NCI-H1105 (cell line): ENCODE measurements around the gene FASTKD3.

Experiments used
- DNase-seq: peaks from one replicate; lab custom pipeline; 2025; lab: John Stamatoyannopoulos, UW

The FASTKD3 gene

GRCh38 chr5:7878381-7878873 is 9.6 kb upstream of the FASTKD3 start:
- no peak for DNase-seq

- no peak for DNase-seq
These were observed 9.0 kb upstream of the FASTKD3 start for GRCh38 chr5:7877851-7878250.

DNA sequence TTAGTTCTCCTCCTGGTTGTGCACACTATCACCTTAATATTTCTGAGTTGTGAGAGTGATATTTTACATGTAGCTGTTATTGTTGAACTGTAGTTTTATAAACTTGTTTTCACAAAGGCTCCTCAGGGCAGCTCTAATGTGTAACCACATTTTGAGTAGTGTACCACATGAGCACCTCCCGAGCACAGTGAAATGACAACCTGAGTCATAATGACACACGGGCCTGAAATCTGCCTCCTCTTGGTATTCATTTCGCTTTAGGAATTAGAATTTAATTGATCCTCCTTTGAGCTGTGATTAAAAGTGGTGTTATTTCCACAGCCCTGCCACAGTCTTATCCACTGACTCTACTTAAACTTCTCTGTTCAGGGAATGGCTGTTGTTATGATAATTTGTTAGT is 8.0 kb upstream of the FASTKD3 start:
- no peak for DNase-seq

GRCh38 chr5:7875151-7875550 is 6.3 kb upstream of the FASTKD3 start:
- DNase-seq, result no peak

- no peak for DNase-seq
These were observed 5.8 kb upstream of the FASTKD3 start for GRCh38 chr5:7874639-7875038.

DNA sequence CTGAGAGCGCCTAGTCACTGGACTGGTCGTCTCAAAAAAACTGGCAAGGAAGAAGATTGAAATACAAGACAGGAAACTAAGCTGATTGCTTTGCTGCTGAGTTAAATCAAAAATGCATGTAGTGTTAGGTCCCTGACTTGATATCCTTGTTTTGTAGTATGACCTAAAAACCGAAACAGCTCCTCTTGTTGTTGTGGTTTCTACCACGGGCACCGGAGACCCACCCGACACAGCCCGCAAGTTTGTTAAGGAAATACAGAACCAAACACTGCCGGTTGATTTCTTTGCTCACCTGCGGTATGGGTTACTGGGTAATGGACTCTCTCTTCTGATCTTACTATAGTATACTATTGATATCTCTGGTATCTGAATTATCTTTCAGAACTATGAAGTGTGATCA is 4.4 kb upstream of the FASTKD3 start:
- DNase-seq, result no peak

DNA sequence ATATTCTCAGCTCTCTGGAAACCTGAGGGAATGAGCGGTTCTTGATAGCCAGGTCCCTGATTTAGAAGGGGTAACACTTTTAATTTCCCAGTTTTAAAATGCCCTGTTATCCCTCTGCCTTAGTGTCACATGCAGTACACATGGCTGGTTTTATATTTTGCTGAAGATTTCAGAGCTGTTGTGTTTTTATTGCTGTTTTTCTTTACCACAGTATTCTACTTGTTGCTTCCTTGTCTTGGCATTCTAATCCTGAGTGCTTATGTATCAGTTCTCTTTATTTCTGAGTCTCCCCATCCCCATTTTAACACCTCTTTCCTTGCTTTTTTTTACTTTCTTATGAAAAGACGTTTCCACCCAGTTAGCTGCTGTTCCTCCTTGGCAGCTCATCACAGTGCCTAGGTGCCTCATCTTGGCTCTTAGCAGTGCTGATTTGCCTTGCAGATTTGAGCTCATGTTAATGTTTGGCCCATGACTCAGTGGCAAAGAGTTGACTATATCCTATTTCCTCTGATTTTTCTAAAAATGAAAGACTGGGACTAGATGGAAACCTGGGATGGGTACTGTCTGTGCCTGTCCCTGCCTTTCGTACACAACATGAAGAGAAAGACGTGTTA is 3.8 kb upstream of the FASTKD3 start:
- DNase-seq, result no peak

DNA sequence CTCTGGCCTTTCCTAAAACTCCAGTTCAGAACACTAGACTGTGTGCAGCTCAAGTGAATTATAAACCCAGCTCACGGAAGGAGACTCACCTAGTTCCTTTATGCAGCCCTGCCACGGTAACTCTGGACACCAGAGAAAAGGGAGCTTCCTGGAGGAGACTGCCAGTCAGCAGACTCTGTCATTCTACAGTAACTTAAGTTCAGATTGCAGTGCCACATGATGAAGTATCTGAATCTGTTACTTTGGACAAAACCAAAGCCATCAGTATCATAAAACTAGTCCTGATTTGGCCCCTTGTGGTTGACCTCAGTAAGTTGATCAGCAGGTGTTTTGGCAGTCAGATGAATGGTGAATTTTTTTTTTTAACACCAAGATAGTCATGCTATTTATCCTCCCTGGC is 2.8 kb upstream of the FASTKD3 start:
- DNase-seq, result no peak

GRCh38 chr5:7869474-7870136 is 774 bp upstream of the FASTKD3 start:
- DNase-seq, result no peak

DNA sequence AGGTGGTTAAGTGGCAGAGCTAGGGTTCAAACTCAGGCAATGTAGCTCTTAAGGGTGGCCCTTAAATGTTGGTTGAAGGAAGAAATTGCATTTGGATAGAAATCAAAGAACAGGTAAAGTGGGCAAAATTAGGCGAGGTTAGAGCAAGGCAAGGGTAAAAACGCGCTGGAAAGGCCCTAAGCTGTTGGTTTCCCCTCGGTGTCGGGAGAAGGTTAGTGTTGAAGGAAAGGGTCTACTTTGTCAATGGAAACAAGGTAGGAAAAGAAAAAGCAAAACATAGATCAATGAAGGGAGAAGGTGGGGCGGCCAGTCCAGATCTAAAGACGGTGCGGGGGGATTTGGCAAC is 431 bp downstream of the FASTKD3 start:
- DNase-seq, result no peak

DNA sequence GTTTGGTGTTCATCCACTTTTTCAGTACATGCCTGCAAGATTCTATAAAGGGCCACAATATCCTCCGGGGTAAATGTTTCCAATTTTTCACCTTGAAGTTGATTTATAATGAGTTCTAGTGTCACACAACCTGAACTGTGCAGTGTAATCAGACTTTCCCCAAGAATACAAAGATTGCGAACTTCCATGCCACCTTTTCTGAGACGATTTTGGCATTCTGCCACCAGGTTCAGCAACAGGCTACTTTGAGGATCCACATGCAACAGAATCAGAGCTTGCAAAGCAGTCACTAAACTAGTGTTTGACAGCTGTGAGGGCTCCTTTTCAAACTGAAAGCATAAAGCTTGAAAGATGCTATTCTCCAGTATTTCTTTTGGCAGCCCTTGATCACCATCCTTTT is 1.6 kb downstream of the FASTKD3 start:
- DNase-seq, result peak; percentile 1

DNA sequence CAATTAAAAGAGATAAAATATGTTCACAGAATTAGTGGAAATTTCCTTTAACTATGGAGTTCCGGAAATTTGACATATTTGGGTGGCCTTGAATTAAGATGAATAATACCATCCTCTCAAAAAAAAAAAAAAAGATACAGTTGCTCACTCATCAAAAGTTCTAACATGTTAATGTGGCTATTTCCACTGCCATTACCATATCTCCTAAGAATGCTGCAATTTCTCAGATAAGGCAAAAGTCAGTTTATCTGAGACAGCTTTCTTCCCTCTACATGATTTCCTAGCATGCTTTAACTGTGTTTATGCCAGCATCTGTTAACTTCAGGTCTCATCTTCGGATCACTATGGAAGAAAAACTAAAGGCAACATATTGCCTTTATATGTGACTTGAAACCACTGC is 2.6 kb downstream of the FASTKD3 start:
- DNase-seq, result no peak

GRCh38 chr5:7857926-7858632 is 10.8 kb downstream of the FASTKD3 start:
- no peak for DNase-seq

- no peak for DNase-seq
These were observed 11.5 kb downstream of the FASTKD3 start for GRCh38 chr5:7857361-7857760.

DNA sequence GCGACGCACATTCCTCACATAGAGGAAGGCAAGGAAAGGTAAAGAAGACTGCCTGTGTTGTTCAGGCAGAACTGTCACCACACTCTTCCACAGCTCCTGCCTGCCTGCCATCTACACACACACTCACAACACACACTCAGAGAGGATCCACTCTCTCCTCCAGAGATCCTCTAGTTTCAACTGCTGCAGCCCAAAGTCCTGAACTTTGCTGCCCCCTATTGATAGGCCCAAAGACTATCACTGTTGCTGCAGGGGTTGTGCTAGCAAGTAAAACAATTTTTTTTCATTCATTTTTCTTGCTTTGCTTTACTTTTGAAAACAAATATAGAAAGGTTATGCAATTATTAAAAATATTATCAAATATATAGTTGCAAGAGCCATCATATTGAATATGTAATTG is 12.0 kb downstream of the FASTKD3 start:
- peak; percentile 32 for DNase-seq

- DNase-seq, result no peak
These were observed 13.2 kb downstream of the FASTKD3 start for GRCh38 chr5:7855611-7856010.

DNA sequence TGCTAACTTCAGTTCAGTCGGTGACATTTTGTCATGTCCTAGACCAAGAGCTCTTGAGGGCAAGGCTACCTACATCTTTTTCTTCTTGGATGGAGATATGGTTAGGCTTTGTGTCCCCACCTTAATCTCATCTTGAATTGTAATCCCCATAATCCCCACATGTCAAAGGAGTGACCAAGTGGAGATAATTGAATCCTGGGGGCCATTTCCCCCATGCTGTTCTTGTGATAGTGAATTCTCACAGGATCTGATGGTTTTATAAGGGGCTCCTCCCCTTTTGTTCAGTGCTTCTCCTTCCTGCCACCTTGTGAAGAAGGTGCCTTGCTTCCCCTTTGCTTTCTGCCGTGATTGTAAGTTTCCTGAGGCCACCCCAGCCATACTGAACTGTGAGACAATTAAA is 15.8 kb downstream of the FASTKD3 start:
- DNase-seq, result no peak

- DNase-seq, result no peak
These were observed 16.3 kb downstream of the FASTKD3 start for GRCh38 chr5:7852542-7852941.

- no peak for DNase-seq
These were observed 17.1 kb downstream of the FASTKD3 start for GRCh38 chr5:7851617-7852289.

GRCh38 chr5:7851240-7851592 is 17.6 kb downstream of the FASTKD3 start:
- no peak for DNase-seq

GRCh38 chr5:7850395-7851239 is 18.2 kb downstream of the FASTKD3 start, which contains the start of gene CFAP90:
TSS of gene CFAP90 (minus strand) at chr5:7851133. CDS start at chr5:7851021, 112 bp downstream.
- no peak for DNase-seq
